ENCODE measurements around the gene AMBP.

The AMBP gene

DNA sequence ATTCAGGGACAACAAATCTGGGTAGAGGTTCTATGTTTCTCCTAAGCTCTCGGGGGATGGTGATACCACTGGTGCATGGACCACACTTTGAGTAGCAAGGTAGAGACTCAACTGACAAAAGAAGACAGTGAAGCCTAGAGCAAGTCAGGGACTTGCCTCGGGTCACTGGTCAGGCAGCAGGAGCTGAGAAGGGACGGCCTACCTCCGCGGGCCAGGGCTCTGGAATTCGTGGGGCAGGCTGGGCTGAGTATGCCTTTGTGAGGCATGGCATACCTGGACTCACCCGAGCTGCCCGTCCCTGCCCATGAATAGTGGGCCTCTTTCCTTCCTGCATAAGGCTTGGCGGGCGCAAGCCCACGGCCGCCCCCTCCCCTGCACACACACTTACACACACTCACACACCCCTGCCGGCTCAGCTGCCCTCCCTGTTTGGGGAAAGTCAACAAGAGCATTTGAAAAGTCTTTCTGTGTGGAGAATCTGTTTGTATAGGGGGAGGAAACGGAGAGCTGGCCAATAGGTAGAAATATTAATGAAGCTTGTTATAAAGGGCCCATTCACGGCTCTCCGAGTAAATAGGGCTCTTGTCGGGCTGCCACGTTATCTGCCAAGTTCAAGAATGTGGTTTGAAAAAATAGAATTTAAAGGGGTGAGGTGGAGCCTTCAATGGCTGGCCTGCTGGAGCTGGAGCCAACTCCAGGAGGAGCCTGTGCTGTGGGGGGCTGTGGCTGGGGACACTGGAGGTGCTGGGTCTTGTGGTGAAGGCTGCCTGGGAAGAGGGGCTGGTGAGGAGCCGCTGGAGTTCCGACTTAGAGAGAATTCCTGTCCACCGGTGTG, 40.1 kb upstream of the AMBP start:
- ATAC-seq: no peak
- peaks cover 15% of the 10 kb centered on the region for H3K27me3 Mint-ChIP-seq
- H3K36me3 Mint-ChIP-seq (ENCODE audit: low read depth): no peaks in the 10 kb centered on the region
- no peaks in the 10 kb centered on the region for H3K4me1 Mint-ChIP-seq
- no peak for DNase-seq
- H3K27ac Mint-ChIP-seq: no peak overlapping the region
- H3K9me3 Mint-ChIP-seq: no peaks in the 10 kb centered on the region
- H3K4me3 Mint-ChIP-seq: no peak overlapping the region

DNA sequence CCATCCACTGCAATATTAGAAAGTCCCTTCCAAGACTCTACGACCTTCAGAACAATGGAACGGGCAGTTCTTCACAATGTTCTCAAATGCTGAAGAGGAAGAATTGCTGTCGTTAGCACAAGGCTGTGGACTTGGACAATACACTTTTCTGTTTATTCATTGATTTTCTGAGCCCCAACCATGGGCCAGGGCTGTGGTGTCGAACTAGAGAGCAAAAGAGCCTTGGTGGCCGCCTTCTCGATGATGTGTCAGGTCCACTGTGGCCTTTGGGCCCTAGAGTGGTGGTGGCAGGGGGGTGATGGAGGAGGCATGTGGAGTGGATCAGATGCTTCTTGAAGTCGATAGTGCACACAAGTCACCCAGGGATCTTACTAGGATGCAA, 39.5 kb upstream of the AMBP start:
- no peaks in the 10 kb centered on the region for H3K4me1 Mint-ChIP-seq
- no peaks in the 10 kb centered on the region for H3K36me3 Mint-ChIP-seq (ENCODE audit: low read depth)
- no peak overlapping the region for H3K27ac Mint-ChIP-seq
- no peak for DNase-seq
- no peaks in the 10 kb centered on the region for H3K9me3 Mint-ChIP-seq
- H3K27me3 Mint-ChIP-seq: peaks cover 15% of the 10 kb centered on the region
- ATAC-seq: no peak
- no peak overlapping the region for H3K4me3 Mint-ChIP-seq

DNA sequence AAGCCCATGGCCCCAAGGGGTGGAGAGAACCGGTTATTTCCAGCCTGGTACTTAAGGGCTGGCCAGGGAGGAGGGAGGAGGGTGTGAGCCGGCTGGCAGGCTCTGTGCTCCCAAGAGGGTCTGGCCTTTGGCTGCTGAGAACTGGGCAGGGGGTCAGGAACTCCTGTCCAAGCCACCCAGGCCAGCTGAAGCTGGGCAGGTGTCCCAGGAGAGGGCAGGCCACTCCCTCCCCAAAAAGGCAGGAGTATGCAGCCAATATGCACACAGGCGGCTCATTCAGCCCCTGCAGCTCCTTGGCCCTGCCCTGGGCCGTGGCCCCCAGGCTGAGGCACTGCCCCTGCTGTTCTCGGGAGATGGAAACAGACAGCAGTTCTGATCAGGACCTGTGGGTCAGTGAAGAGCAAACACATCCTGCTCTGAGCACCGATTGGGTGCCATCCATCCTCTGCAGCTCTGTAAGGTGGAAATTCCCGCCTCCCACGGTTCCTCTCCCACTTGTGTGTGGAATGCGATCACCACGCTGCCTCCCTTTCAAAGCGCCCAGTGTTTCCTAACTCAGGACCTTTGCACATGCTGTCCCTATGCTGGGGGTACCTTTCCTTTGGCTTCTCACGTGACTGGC, 38.1 kb upstream of the AMBP start:
- H3K4me1 Mint-ChIP-seq: no peaks in the 10 kb centered on the region
- H3K27ac Mint-ChIP-seq: no peak overlapping the region
- DNase-seq (no peak), ATAC-seq (peak; percentile 25)
- no peaks in the 10 kb centered on the region for H3K36me3 Mint-ChIP-seq (ENCODE audit: low read depth)
- H3K4me3 Mint-ChIP-seq: no peak overlapping the region
- no peaks in the 10 kb centered on the region for H3K9me3 Mint-ChIP-seq
- H3K27me3 Mint-ChIP-seq: peaks cover 15% of the 10 kb centered on the region

DNA sequence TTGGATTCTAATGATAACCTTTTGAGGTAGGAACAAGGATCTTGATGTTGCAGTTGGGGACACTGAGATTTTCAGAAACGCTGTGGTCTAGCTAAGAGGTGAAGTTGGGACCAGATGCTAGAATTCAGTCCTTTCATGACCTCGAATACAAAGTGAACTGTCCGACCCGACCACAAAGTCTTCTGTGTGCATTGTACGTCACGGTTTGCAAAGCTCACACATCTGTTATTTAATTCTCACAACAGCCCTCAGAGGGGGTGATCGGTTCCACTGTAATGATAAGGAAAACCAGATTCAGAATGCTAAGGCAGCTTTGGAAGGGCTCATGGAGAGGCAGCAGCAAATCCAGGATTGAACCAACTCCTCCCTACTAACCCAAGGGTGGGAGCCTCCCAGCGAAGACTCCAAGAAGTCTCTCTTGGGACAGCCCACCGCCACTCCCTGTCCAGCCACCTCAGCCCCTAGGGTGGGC, 37.6 kb upstream of the AMBP start:
- no peak overlapping the region for H3K4me3 Mint-ChIP-seq
- H3K9me3 Mint-ChIP-seq: no peaks in the 10 kb centered on the region
- H3K4me1 Mint-ChIP-seq: no peaks in the 10 kb centered on the region
- no peaks in the 10 kb centered on the region for H3K36me3 Mint-ChIP-seq (ENCODE audit: low read depth)
- no peak overlapping the region for H3K27ac Mint-ChIP-seq
- no peak for ATAC-seq
- H3K27me3 Mint-ChIP-seq: peaks cover 15% of the 10 kb centered on the region
- DNase-seq: no peak

DNA sequence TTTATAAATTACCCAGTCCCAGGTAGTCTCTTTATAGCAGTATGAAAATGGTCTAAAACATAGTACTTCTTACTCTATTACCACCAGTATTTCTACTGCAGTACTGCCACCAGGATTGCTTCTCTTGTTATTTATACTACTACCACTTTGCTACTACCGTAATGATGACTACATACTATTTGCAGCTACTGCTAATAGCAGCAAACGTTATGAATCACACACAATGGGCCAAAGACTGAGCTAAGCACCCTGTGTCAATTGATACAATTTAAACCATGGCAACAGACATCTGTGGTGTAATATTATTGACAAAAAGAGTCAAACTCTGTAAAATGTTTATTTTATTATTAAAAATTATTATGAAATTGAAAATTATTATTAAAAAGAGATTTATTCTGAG, 36.3 kb upstream of the AMBP start:
- no peak overlapping the region for H3K27ac Mint-ChIP-seq
- DNase-seq: no peak
- H3K4me1 Mint-ChIP-seq: no peaks in the 10 kb centered on the region
- H3K9me3 Mint-ChIP-seq: no peaks in the 10 kb centered on the region
- H3K4me3 Mint-ChIP-seq: no peak overlapping the region
- H3K36me3 Mint-ChIP-seq (ENCODE audit: low read depth): no peaks in the 10 kb centered on the region
- H3K27me3 Mint-ChIP-seq: peaks cover 13% of the 10 kb centered on the region
- no peak for ATAC-seq

DNA sequence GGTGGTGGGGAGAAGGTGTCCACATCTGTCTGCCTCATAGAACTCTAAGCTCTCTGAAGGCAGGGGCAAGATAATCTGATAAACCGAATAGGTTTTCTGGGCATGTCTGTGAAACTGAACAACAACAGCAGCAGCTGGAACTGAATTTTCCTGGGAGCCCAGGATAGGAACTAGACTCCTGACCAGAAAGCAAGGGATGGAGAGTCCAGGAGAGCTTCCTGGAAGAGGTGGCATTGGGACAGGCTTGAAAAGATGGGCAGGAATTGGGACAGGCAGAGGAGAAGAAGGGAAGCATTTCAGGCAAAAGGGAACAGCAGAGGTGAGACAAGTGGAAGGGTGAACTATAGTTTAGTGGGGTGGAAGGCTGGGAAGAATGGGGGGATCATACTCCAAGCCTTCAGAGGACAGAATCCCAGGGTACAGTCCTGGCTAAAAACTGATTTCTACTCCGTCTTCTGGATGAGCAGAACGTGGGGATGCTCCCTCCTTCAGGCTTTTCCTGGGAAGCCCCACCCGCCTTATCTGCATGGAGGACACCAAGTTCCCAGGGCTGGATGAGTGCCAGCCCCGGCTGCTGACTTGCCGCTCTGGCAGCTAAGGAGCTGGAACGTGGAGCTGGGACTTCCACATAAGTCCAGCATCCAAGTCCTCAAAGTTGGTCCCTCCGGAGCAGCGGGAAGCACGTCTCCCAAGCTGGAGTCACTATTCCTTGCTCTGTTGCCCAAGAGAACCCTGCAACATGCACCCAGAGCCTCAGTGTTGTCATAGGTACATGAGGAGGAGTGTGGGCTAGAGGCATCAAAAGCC, 34.9 kb upstream of the AMBP start:
- no peaks in the 10 kb centered on the region for H3K4me1 Mint-ChIP-seq
- no peaks in the 10 kb centered on the region for H3K9me3 Mint-ChIP-seq
- peaks cover 8% of the 10 kb centered on the region for H3K27me3 Mint-ChIP-seq
- ATAC-seq (no peak), DNase-seq (no peak)
- H3K36me3 Mint-ChIP-seq (ENCODE audit: low read depth): no peaks in the 10 kb centered on the region
- H3K27ac Mint-ChIP-seq: no peak overlapping the region
- H3K4me3 Mint-ChIP-seq: no peak overlapping the region

DNA sequence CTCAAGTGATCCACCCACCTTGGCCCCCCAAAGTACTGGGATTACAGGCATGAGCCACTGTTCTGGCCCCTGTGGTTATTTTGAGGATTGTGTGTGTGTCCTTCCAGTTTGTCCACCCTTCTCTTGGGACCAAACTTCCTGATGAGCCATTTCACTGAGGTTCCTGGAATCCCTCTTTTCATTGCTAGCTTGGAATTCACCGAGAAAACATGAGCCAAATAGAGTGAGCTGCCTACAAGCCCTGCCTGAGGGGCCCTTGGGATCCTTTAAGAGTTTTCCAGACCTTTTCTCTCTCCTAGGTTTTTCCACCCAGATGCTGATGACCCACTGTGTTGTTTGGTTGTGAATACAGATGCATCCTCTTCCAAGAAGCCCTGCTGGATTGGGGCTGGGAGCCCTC, 34.2 kb upstream of the AMBP start:
- Mint-ChIP-seq H3K9me3 (no peaks in the 10 kb centered on the region), H3K36me3 (ENCODE audit: low read depth) (no peaks in the 10 kb centered on the region), H3K27me3 (peaks cover 5% of the 10 kb centered on the region), H3K27ac (no peak overlapping the region), H3K4me3 (no peak overlapping the region), H3K4me1 (no peaks in the 10 kb centered on the region)
- ATAC-seq (no peak), DNase-seq (no peak)

DNA sequence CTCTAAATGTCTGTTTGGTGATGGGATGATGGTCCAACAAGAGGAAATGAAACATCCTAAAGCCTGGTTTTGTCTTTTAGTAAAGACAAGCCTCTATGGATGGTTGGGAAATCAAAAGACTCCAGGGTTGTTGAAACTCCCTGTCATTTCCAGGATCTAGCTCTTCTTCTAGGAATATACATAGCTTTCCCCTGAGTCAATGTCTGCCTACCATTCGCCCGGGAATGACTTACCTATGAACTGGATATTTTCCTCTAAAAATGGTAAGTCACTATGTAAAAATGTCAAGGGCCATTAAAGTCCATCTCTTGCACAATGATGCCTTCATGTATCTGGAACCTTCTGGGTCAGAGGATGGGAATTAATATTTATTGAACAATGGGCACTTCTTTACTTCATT, 32.1 kb upstream of the AMBP start:
- H3K4me3 Mint-ChIP-seq: no peak overlapping the region
- H3K4me1 Mint-ChIP-seq: no peaks in the 10 kb centered on the region
- DNase-seq: no peak
- peaks cover 3% of the 10 kb centered on the region for H3K27me3 Mint-ChIP-seq
- no peak overlapping the region for H3K27ac Mint-ChIP-seq
- no peaks in the 10 kb centered on the region for H3K36me3 Mint-ChIP-seq (ENCODE audit: low read depth)
- no peak for ATAC-seq
- no peaks in the 10 kb centered on the region for H3K9me3 Mint-ChIP-seq

DNA sequence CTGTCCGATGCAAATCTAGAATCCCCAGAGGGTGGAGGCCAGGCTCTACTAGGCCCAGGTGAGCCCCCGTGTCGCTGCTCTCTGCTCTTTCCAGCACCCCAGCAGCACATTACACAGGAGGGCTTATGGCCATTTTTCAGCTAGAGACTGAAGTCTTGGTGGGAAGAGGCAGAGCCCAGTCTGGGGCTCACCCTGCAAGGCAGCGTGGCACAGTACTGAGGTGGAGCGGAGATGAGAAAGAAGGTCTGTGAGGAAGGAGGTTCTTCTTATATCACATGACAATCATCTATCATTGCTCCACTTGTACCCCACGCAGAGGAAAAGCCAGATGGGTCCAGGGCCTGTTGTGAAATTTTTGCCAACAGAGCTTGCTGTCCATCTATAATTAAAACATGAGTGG, 31.0 kb upstream of the AMBP start:
- Mint-ChIP-seq H3K4me1 (no peaks in the 10 kb centered on the region), H3K36me3 (ENCODE audit: low read depth) (no peaks in the 10 kb centered on the region), H3K9me3 (no peaks in the 10 kb centered on the region), H3K27me3 (peaks cover 3% of the 10 kb centered on the region), H3K27ac (no peak overlapping the region), H3K4me3 (no peak overlapping the region)
- DNase-seq: no peak
- ATAC-seq: no peak

DNA sequence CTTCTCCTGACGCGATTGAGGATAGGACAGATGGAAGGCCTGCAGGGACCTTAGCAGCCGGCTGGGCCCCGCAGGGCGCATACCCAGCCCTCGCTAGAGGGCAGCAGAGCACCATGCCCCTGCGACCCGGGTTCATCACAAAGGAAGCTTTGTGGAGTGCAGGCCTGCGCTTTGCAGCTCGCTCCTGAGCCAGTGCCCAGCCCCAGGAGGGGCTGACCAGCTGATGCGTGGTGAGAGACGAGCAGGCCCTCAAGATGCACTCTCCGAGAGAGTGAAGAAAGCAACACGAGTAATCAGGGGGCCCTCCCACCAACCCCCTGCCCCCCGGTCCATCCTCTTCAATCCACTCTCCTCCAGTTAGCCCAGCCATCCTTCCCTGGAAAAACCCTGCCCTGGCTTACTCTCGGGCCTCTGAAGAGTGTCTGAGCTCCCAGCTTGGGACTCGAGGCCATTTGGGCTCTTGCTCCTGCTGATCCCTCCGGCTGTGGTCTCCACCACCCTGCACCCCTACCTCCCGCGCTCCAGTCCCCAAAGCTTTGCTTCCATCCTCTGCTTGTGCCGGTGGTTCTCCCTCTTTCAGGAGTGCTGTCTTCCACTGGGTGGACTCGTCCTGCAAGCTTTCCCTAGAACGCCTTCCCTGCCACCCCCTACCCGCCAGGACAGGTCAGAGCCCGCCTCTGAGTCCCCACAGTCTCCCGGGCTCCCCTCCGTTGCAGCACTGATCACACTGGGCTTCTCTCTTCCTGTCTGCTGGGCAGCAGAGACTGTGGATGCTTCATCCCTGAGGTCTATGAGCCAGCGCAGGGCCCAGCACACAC, 30.1 kb upstream of the AMBP start:
- DNase-seq (peak; percentile 72), ATAC-seq (peak; percentile 88)
- H3K36me3 Mint-ChIP-seq (ENCODE audit: low read depth): no peaks in the 10 kb centered on the region
- no peak overlapping the region for H3K27ac Mint-ChIP-seq
- no peak overlapping the region for H3K4me3 Mint-ChIP-seq
- no peaks in the 10 kb centered on the region for H3K4me1 Mint-ChIP-seq
- peaks cover 3% of the 10 kb centered on the region for H3K27me3 Mint-ChIP-seq
- H3K9me3 Mint-ChIP-seq: no peaks in the 10 kb centered on the region

DNA sequence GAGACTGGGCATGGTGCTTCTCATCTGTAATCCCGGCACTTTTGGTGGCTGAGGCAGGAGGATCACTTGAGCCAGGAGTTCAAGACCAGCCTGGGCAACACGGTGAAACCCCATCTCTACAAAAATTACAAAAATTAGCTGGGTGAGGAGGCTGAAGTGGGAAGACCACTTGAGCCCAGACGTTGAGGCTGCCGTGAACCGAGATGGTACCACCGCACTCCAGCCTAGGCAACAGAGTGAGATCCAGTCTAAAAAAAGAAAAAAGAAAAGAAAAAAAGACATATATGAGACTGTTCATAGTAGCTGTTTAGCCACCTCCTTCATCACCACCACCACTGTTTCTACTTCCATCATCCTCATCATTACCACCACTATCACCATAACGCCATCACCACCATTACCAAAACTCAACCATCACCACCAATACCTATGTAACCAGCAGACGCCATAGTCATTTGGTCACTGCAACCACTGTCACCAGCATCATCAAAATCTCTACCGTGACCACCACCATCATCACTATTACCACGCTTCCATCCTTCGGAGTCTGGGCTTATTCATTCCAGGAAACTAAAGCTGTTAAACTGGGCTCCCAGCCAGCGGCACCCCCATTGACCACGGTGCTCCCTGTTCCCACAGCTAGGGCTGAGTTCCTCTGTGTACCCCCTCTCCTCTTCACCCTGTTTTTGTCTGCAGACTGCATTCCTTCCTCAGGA, 29.3 kb upstream of the AMBP start:
- no peak for DNase-seq

DNA sequence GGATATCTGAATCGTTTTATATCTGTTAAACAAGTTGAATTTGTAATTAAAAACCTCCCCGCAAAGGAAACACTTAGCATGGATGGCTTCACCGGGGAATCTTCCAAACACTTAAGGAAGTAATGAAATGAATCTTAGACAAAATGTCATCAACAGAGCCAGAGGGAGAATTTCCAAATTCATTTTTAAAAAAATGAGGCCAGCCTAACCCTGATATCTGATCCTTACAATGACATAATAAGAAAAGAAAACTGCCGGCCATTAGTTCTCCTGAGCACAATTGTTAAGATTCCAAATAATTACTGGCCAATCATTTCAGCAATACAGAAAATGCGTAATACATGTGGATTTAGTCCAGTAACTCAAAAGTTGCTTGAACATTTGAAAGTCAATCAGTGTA, 27.1 kb upstream of the AMBP start:
- DNase-seq: no peak
- Mint-ChIP-seq H3K4me3 (no peak overlapping the region), H3K36me3 (ENCODE audit: low read depth) (no peaks in the 10 kb centered on the region), H3K4me1 (no peaks in the 10 kb centered on the region), H3K27ac (no peak overlapping the region), H3K9me3 (peaks cover 7% of the 10 kb centered on the region), H3K27me3 (peaks cover 16% of the 10 kb centered on the region)
- ATAC-seq: no peak

More for the DNA sequence above, 29.3 kb upstream of the AMBP start:
- Mint-ChIP-seq H3K27ac (no peak overlapping the region), H3K36me3 (ENCODE audit: low read depth) (no peaks in the 10 kb centered on the region), H3K27me3 (peaks cover 7% of the 10 kb centered on the region), H3K4me1 (no peaks in the 10 kb centered on the region), H3K9me3 (no peaks in the 10 kb centered on the region), H3K4me3 (no peak overlapping the region)
- ATAC-seq: no peak

DNA sequence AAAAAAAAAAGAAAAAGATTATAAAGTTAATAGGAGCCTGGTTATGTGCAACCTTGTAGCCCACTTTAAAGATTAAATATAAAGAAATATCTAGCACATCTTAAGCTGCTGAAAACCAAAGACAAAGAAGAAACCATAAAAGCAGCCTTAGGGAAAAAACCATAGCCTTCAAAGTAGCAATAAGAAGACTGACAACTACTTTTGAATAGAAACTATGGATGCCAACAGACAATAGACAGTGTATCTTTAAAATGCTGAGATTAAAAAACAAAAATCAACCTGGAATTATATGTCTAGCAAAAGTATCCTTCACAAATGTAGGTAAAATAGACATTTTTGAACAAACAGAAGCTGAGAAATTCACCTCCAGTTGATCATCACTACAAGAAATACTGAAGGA, 24.4 kb upstream of the AMBP start:
- Mint-ChIP-seq H3K27me3 (peaks cover 20% of the 10 kb centered on the region), H3K4me3 (no peak overlapping the region), H3K27ac (no peak overlapping the region), H3K4me1 (peaks cover 3% of the 10 kb centered on the region), H3K36me3 (ENCODE audit: low read depth) (no peaks in the 10 kb centered on the region), H3K9me3 (peaks cover 7% of the 10 kb centered on the region)
- DNase-seq (no peak), ATAC-seq (no peak)

DNA sequence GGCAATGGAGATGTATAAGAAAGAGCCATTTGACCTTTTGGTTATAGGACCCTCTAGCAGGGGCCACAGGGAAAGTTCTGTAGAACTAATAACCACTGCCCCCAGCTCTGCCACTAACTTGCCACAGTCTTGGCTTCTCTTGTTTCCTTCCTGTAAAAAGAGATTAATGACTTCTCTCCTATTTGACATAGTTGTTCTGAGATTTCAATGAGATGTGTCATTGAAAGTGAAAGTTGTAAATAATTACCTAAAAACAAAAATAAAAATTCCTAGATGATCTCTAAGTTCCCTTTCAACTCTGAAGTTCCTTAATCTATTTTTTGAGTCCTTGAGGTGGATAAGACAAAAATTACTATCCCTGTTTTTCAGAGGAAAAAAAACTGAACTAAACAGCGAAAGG, 22.4 kb upstream of the AMBP start:
- Mint-ChIP-seq H3K4me3 (no peak overlapping the region), H3K9me3 (peaks cover 7% of the 10 kb centered on the region), H3K27me3 (peaks cover 31% of the 10 kb centered on the region), H3K4me1 (peaks cover 7% of the 10 kb centered on the region), H3K27ac (no peak overlapping the region), H3K36me3 (ENCODE audit: low read depth) (no peaks in the 10 kb centered on the region)
- DNase-seq (no peak), ATAC-seq (no peak)

Data from activated naive CD8-positive, alpha-beta T cell treated with anti-CD3 and anti-CD28 coated beads, Interleukin-2, amount 50 U/mL, for 24 hours (primary cell).